Smooth muscle cell (in vitro differentiated cells): ENCODE results near the gene AGXT. TPM values are rescaled to one million over a fixed set of nuclear protein-coding genes. Genes with fewer than 3 reads are reported as not detected.

Source experiments
- DNase-seq: peaks from one replicate; lab custom pipeline; 2025; ENCODE audit not compliant: unreplicated experiment; lab: John Stamatoyannopoulos, UW
- H2AFZ ChIP-seq: fragments of 200-600 bp; sonication (generic); 2 replicates; pipeline ENCODE4 v1.6.0; 2016; ENCODE audit warnings: antibody characterized with exemption, low read depth, mild to moderate bottlenecking
- H3F3A ChIP-seq: fragments of 200-600 bp; sonication (generic); 2 replicates; pipeline ENCODE4 v1.6.0; 2017; ENCODE audit warnings: antibody characterized with exemption, low read depth
- H3K27ac ChIP-seq: fragments of 200-600 bp; sonication (generic); 2 replicates; pipeline ENCODE4 v1.5.1; 2016; ENCODE audit warnings: low read depth, mild to moderate bottlenecking
- H3K27me3 ChIP-seq: fragments of 200-600 bp; sonication (generic); 2 replicates; pipeline ENCODE4 v1.6.1; 2016; ENCODE audit warnings: low read depth, mild to moderate bottlenecking
- H3K36me3 ChIP-seq: fragments of 200-600 bp; sonication (generic); 2 replicates; pipeline ENCODE4 v1.5.1; 2016; ENCODE audit warnings: low read depth
- H3K4me1 ChIP-seq: fragments of 200-600 bp; sonication (generic); 2 replicates; pipeline ENCODE4 v1.5.1; 2016; ENCODE audit warnings: low read depth
- H3K4me2 ChIP-seq: fragments of 200-600 bp; sonication (generic); 2 replicates; pipeline ENCODE4 v1.6.0; 2016; ENCODE audit warnings: mild to moderate bottlenecking
- H3K4me3 ChIP-seq: fragments of 200-600 bp; sonication (generic); 2 replicates; pipeline ENCODE4 v1.5.1; 2016; ENCODE audit warnings: mild to moderate bottlenecking
- H3K79me2 ChIP-seq: fragments of 200-600 bp; sonication (generic); 2 replicates; pipeline ENCODE4 v1.6.0; 2016; ENCODE audit warnings: low read depth, mild to moderate bottlenecking
- H3K9ac ChIP-seq: fragments of 200-600 bp; sonication (generic); 2 replicates; pipeline ENCODE4 v1.6.0; 2016; ENCODE audit warnings: low read depth
- H3K9me3 ChIP-seq: fragments of 200-600 bp; sonication (generic); replicated peaks from 2 replicates; pipeline ENCODE4 v1.5.1; 2016; ENCODE audit warnings: low read depth
- H4K20me1 ChIP-seq: fragments of 200-600 bp; sonication (generic); 2 replicates; pipeline ENCODE4 v1.6.0; 2016; ENCODE audit warnings: low read depth
- WGBS: methylation state at CpG from one replicate; pipeline ENCODE4 v1.1.7; 2016; ENCODE audit warnings: low lambda C conversion rate; 5-methylcytosine and 5-hydroxymethylcytosine counted together
- polyA plus RNA-seq: library from polyadenylated mRNA; unstranded; fragments of >200 nt; fragmentation: Nextera tagmentation; extraction: Ambion mirVana; gene quantifications from 2 replicates; pipeline ENCODE4 v1.2.1, GENCODE V29; 2016
- total RNA-seq: library from RNA; depleted of rRNA; stranded (reverse); fragments of >200 nt; gene quantifications from 2 replicates; pipeline ENCODE4 v1.2.3, GENCODE V29; 2014
- TF ChIP-seq, protein P1 (sequence below): fragments of 200-600 bp; sonication (generic); IDR thresholded peaks from 2 replicates; pipeline ENCODE4 v1.5.1; 2017; ENCODE audit warnings: borderline replicate concordance, mild to moderate bottlenecking, antibody characterized with exemption; ENCODE audit not compliant: insufficient read depth, poor library complexity, severe bottlenecking

The AGXT gene
- total and polyA plus RNA-seq, 2 experiments from 2014 or later = not detected

DNA sequence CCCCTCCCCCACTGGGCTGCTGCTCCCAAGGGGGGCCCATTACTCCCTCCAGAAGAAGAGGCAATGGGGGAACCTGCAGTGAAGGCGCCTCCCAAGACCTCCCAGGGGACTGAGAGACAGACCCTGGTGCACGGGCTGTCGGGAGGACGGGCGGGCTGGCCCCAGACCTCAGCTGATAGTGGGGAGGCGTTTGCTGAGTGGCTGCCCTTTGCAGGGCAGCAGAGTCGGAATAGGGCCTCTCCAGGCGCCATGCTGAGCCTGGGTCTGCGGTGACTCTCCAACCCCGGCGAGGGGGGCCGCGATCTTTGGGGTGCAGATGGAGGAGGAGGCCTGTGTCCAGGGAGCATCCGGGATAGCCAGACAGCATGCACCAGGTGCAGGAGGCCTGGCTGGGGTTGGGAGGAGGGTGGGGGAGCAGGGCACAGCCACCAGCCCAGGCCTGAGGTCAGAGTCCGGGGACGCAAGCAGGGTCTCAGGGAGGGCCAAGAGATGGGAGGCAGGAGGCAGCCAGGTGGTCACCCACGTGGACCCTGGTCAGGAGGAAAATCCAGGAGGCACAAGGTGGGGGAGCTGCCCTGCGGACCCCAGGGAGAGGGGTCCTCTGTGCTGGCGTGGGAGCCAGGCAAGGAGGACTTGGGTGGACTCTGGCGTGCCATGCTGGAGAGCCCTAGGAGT is 48.5 kb downstream of the AGXT start:
- no peaks in the 10 kb centered on the region for H3K27me3 ChIP-seq
- no peak for DNase-seq
- H3K4me3 ChIP-seq = no peak overlapping the region
- no peaks in the 10 kb centered on the region for H3F3A ChIP-seq
- no peak overlapping the region for H2AFZ ChIP-seq
- H3K27ac ChIP-seq = no peak overlapping the region
- no peaks in the 10 kb centered on the region for H3K79me2 ChIP-seq
- no peaks in the 10 kb centered on the region for H4K20me1 ChIP-seq
- H3K4me1 ChIP-seq = no peaks in the 10 kb centered on the region
- H3K9me3 ChIP-seq = no peaks in the 10 kb centered on the region
- WGBS = 86% methylated on average over 19 of the region's 20 CpGs
- H3K36me3 ChIP-seq = no peaks in the 10 kb centered on the region
- no peak overlapping the region for H3K9ac ChIP-seq
- TF ChIP-seq, protein P1, sequence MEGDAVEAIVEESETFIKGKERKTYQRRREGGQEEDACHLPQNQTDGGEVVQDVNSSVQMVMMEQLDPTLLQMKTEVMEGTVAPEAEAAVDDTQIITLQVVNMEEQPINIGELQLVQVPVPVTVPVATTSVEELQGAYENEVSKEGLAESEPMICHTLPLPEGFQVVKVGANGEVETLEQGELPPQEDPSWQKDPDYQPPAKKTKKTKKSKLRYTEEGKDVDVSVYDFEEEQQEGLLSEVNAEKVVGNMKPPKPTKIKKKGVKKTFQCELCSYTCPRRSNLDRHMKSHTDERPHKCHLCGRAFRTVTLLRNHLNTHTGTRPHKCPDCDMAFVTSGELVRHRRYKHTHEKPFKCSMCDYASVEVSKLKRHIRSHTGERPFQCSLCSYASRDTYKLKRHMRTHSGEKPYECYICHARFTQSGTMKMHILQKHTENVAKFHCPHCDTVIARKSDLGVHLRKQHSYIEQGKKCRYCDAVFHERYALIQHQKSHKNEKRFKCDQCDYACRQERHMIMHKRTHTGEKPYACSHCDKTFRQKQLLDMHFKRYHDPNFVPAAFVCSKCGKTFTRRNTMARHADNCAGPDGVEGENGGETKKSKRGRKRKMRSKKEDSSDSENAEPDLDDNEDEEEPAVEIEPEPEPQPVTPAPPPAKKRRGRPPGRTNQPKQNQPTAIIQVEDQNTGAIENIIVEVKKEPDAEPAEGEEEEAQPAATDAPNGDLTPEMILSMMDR = no peak
- H3K4me2 ChIP-seq = peak overlapping the region; percentile 71

DNA sequence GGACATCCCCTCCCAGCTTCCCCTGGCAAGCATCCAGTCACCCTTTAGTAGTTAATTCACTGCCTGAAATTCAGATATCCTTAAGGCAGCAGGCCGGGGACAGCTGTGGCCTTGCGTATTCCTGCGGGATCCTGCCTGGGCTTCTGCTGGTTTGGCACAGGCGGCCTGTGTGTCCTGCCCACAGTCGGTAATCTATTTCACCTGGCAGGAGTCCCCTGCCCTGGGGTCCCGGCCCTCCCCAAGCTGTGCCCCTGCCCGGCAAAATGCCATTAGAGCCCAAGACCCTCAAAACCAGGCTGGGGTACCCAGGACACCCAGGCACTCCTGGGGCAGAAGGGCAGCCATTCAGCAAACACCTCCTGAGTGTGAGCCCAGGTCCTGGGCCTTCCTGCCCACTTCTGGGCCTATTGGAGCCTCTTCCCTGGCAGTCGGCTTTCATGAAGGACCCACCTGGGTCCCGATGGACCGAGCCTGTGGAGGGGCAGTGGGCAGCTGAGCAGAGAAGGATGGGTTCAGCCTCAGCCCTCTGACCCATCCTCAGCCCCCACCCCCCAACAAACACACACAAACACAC is 49.1 kb downstream of the AGXT start:
- 88% methylated on average over 10 of the region's 10 CpGs for WGBS

DNA sequence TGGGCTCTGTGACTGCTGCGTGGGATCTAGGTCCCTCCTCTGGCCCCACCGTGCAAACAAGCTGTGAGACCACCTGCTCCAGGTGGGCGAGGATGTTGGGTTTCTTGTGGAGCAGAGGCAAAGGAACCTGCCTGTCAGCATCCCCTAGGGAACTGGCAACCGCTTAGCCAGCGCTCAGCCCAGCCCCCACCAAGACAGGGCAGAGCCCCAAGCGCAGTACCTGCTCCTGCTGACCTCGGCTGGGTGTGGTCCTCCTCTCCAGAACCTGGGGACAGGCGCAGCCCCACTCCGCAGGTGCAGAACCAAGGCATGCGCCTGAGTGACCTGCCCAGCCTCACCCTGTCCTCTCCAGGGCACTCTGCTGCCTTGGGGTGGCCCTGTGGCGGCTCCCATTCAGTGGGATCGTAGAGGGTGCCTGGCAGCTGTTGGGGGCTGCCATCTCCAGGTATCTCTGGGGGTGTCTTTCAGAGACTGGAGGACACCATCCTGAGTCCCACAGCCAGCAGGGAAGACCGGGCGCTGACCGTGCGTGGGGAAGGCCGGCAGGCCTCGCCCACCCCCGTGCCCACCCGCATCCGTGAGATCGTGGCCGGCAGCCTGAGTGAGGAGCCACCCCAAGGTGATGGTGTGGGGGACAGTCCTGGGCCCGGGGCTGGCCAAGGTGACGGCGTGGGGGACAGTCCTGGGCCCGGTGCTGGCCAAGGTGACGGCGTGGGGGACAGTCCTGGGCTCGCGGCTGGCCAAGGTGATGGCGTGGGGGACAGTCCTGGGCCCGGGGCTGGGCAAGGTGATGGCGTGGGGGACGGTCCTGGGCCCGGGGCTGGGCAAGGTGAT is 49.9 kb downstream of the AGXT start:
- Histone ChIP-seq H3K79me2 (no peaks in the 10 kb centered on the region), H3K36me3 (no peaks in the 10 kb centered on the region), H3K27ac (no peak overlapping the region), H3K27me3 (no peaks in the 10 kb centered on the region), H4K20me1 (no peaks in the 10 kb centered on the region), H3K4me1 (no peaks in the 10 kb centered on the region), H3K4me2 (no peak overlapping the region), H3K9me3 (no peaks in the 10 kb centered on the region), H3K4me3 (no peak overlapping the region), H3F3A (no peaks in the 10 kb centered on the region), H3K9ac (no peak overlapping the region), H2AFZ (no peak overlapping the region)
- 96% methylated on average over 26 of the region's 36 CpGs for WGBS
- no peak for DNase-seq
- TF ChIP-seq, protein P1 = no peak

More for the DNA sequence above, 49.1 kb downstream of the AGXT start:
- H3K9ac ChIP-seq = no peak overlapping the region
- no peaks in the 10 kb centered on the region for H3K79me2 ChIP-seq
- no peak for DNase-seq
- H4K20me1 ChIP-seq = no peaks in the 10 kb centered on the region
- H3K9me3 ChIP-seq = no peaks in the 10 kb centered on the region
- no peaks in the 10 kb centered on the region for H3K36me3 ChIP-seq
- TF ChIP-seq, protein P1 = no peak
- no peaks in the 10 kb centered on the region for H3F3A ChIP-seq
- H2AFZ ChIP-seq = no peak overlapping the region
- no peak overlapping the region for H3K4me2 ChIP-seq
- H3K4me3 ChIP-seq = no peak overlapping the region
- H3K27me3 ChIP-seq = no peaks in the 10 kb centered on the region
- no peaks in the 10 kb centered on the region for H3K4me1 ChIP-seq
- H3K27ac ChIP-seq = no peak overlapping the region
